DMS153 treated with DMSO at 0.1 percent for 48 hours (cell line): ENCODE results near the gene CYCS.

Experiments
- DNase-seq: peaks from one replicate; lab custom pipeline; 2025; ENCODE audit not compliant: unreplicated experiment; lab: John Stamatoyannopoulos, UW

Gene CYCS

GRCh38 chr7:25125137-25125946 lies at the start of gene CYCS:
CYCS (minus strand) TSS chr7:25125260; CDS start chr7:25124119, 1,141 bp downstream.
- DNase-seq = peak; percentile 100

- no peak for DNase-seq
Observed at GRCh38 chr7:25173184-25173583, 48.1 kb upstream of the CYCS start.

GRCh38 chr7:25171516-25171915 lies 46.5 kb upstream of the CYCS start:
- no peak for DNase-seq

GRCh38 chr7:25171071-25171470 lies 46.0 kb upstream of the CYCS start:
- DNase-seq = no peak

- DNase-seq = no peak
Observed at GRCh38 chr7:25169683-25170082, 44.6 kb upstream of the CYCS start.

GRCh38 chr7:25168145-25168544 lies 43.1 kb upstream of the CYCS start:
- no peak for DNase-seq

GRCh38 chr7:25167262-25167843 lies 42.3 kb upstream of the CYCS start:
- DNase-seq = peak; percentile 81

- DNase-seq = peak; percentile 49
Observed at GRCh38 chr7:25159983-25160596, 35.0 kb upstream of the CYCS start.

- no peak for DNase-seq
Observed at GRCh38 chr7:25158966-25159365, 33.9 kb upstream of the CYCS start.

GRCh38 chr7:25151773-25152172 lies 26.7 kb upstream of the CYCS start:
- no peak for DNase-seq

GRCh38 chr7:25149836-25150235 lies 24.8 kb upstream of the CYCS start:
- DNase-seq = no peak

- no peak for DNase-seq
Observed at GRCh38 chr7:25148772-25149575, 23.9 kb upstream of the CYCS start.

GRCh38 chr7:25143763-25144162 lies 18.7 kb upstream of the CYCS start:
- DNase-seq = no peak

- no peak for DNase-seq
Observed at GRCh38 chr7:25139536-25139935, 14.5 kb upstream of the CYCS start.

- no peak for DNase-seq
Observed at GRCh38 chr7:25134358-25135010, 9.4 kb upstream of the CYCS start.

- no peak for DNase-seq
Observed at GRCh38 chr7:25132430-25132829, 7.4 kb upstream of the CYCS start.

- no peak for DNase-seq
Observed at GRCh38 chr7:25126751-25127150, 1.7 kb upstream of the CYCS start.

- DNase-seq = no peak
Observed at GRCh38 chr7:25124465-25125136, 459 bp downstream of the CYCS start.

GRCh38 chr7:25122373-25122772 lies 2.7 kb downstream of the CYCS start:
- no peak for DNase-seq

GRCh38 chr7:25121599-25121998 lies 3.5 kb downstream of the CYCS start:
- no peak for DNase-seq
